ENCODE results near the gene KRTAP10-10.
"Not testable (repeated sequence)": the region's sequence is repeated elsewhere in the genome, so short reads cannot be mapped to it uniquely, and the experiment has no call there.

DNA sequence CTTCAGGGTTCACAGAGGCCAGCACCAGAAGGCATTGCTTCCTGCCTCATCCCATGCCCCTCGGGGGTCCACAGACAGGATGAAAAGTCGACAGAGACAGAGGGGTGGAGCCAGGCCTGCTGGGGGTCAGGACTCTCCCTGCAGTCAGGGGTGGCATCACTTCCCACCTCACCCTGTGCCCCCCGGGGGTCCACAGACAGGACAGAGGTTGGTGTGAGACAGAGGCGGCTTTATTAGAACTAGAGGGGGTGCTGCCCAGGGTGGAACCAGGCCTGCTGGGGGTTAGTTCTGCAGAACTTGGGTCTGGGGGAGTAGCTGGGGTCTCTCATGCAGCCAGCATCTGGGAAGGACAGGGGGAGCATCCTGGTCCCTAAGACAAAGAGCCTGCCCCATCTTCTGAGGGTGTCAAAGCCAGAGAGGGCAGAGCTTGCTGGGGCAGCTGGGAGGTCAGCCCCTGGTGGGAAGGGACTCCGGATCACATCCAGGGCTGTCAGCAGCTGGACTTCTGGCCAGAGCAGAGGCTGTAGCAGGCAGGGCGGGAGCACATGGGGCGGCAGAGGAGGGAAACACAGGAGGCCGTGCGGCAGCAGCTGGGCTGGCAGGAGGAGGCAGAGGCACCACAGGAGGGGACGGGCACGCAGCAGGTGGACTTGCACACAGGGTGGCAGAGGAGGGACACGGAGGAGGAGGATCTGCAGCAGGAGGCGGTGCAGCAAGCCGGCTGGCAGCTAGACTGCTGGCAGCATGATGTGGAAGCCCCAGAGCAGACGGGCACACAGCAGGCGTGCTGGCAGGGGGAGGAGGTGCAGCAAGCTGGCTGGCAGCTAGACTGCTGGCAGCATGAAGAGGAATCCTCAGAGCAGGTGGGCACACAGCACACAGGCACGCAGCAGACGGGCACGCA, 46.0 kb upstream of the KRTAP10-10 start:
- TF ChIP-seq ZNF274 (IDR thresholded peaks at IDR 0.05; ENCODE audit: low read depth, low read length); YY1 (IDR thresholded peaks at IDR 0.05; ENCODE audit: insufficient read depth, insufficient read length): not testable (repeated sequence)

Measured in NT2/D1 (cell line).